Mesenchymal stem cell (in vitro differentiated cells and primary cell): ENCODE results near the gene ALAD.
A peak's percentile ranks its signal among the peaks of the same experiment; 100 is the strongest.

Experiments
- DNase-seq: peaks from one replicate; pipeline ENCODE4 v3.0.0-alpha.2; 2013
- H2AFZ ChIP-seq: one replicate; pipeline ENCODE4 v1.6.1; 2013; ENCODE audit warnings: low read depth, mild to moderate bottlenecking, control low read depth, inconsistent platforms, low read length, moderate library complexity
- H2AK5ac ChIP-seq: 2 replicates; pipeline ENCODE4 v1.6.1; 2013; ENCODE audit warnings: low read length, moderate library complexity, mild to moderate bottlenecking, inconsistent platforms; ENCODE audit not compliant: severe bottlenecking
- H2BK120ac ChIP-seq: one replicate; pipeline ENCODE4 v1.6.1; 2013; ENCODE audit warnings: low read depth, mild to moderate bottlenecking, inconsistent platforms, low read length, moderate library complexity
- H2BK12ac ChIP-seq, 2 experiments: one replicate each; pipeline ENCODE4 v1.6.1; 2013; ENCODE audit warnings: inconsistent platforms in 2 of 2, low read length in 2 of 2, mild to moderate bottlenecking in 2 of 2, moderate library complexity in 2 of 2, control low read depth in 1 of 2
- H2BK15ac ChIP-seq: one replicate; pipeline ENCODE4 v1.6.1; 2013; ENCODE audit warnings: mild to moderate bottlenecking, low read depth, inconsistent platforms; ENCODE audit not compliant: poor library complexity, severe bottlenecking
- H2BK5ac ChIP-seq: 2 replicates; pipeline ENCODE4 v1.6.1; 2013; ENCODE audit warnings: low read depth, mild to moderate bottlenecking, low read length, control low read depth, inconsistent platforms; ENCODE audit not compliant: poor library complexity, severe bottlenecking
- H3K14ac ChIP-seq, 2 experiments: one replicate each; pipeline ENCODE4 v1.6.1; 2013; ENCODE audit warnings: inconsistent platforms in 2 of 2, low read length in 2 of 2, control low read depth in 1 of 2, mild to moderate bottlenecking in 1 of 2, moderate library complexity in 1 of 2
- H3K18ac ChIP-seq, 2 experiments: one replicate each; pipeline ENCODE4 v1.6.1; 2013; ENCODE audit warnings: inconsistent platforms in 2 of 2, low read length in 2 of 2, control low read depth in 1 of 2, low read depth in 1 of 2, mild to moderate bottlenecking in 1 of 2
- H3K23ac ChIP-seq, 2 experiments: one replicate each; pipeline ENCODE4 v1.6.1; 2013; ENCODE audit warnings: inconsistent platforms in 2 of 2, low read length in 2 of 2, mild to moderate bottlenecking in 2 of 2, moderate library complexity in 2 of 2, control low read depth in 1 of 2
- H3K27ac ChIP-seq: 2 replicates; pipeline ENCODE4 v1.5.1; 2013; ENCODE audit warnings: mild to moderate bottlenecking, moderate library complexity, low read length, control low read depth, inconsistent platforms; ENCODE audit not compliant: poor library complexity, severe bottlenecking
- H3K27me3 ChIP-seq, 2 experiments: 2 replicates each; pipeline versions ENCODE4 v1.6.1 to v1.7.0; 2013; ENCODE audit warnings: low read length in 2 of 2, mild to moderate bottlenecking in 2 of 2, moderate library complexity in 2 of 2, control low read depth in 1 of 2, inconsistent platforms in 1 of 2; ENCODE audit not compliant: control insufficient read depth in 1 of 2, insufficient read depth in 1 of 2
- H3K36me3 ChIP-seq, 2 experiments: 2 replicates each; pipeline versions ENCODE4 v1.6.1 to v1.7.0; 2013; ENCODE audit warnings: low read length in 2 of 2, control low read depth in 1 of 2, inconsistent platforms in 1 of 2, low read depth in 1 of 2, mild to moderate bottlenecking in 1 of 2; ENCODE audit not compliant: insufficient read depth in 2 of 2, control insufficient read depth in 1 of 2
- H3K4ac ChIP-seq, 2 experiments: one replicate each; pipeline ENCODE4 v1.6.1; 2013; ENCODE audit warnings: inconsistent platforms in 2 of 2, low read length in 2 of 2, mild to moderate bottlenecking in 2 of 2, moderate library complexity in 2 of 2, control low read depth in 1 of 2, low read depth in 1 of 2
- H3K4me1 ChIP-seq: 2 replicates; pipeline ENCODE4 v1.6.1; 2013; ENCODE audit warnings: low read depth, low read length, control low read depth; ENCODE audit not compliant: control insufficient read depth, insufficient read depth
- H3K4me2 ChIP-seq: 2 replicates; pipeline ENCODE4 v1.6.1; 2013; ENCODE audit warnings: low read length, mild to moderate bottlenecking, inconsistent platforms; ENCODE audit not compliant: poor library complexity, severe bottlenecking
- H3K4me3 ChIP-seq, 2 experiments: 2 replicates each; pipeline versions ENCODE4 v1.5.1 to v1.7.0; 2013; ENCODE audit warnings: low read length in 2 of 2, mild to moderate bottlenecking in 2 of 2, control low read depth in 1 of 2, low read depth in 1 of 2; ENCODE audit not compliant: insufficient read depth in 1 of 2
- H3K79me1 ChIP-seq: replicated peaks from 2 replicates; pipeline ENCODE4 v1.6.1; 2013; ENCODE audit warnings: mild to moderate bottlenecking, control low read depth, low read length, inconsistent platforms; ENCODE audit not compliant: poor library complexity, severe bottlenecking
- H3K9ac ChIP-seq: 2 replicates; pipeline ENCODE4 v1.7.0; 2013; ENCODE audit warnings: mild to moderate bottlenecking, low read length, moderate library complexity
- H3K9me3 ChIP-seq: 2 replicates; pipeline ENCODE4 v1.7.0; 2013; ENCODE audit warnings: mild to moderate bottlenecking, low read length; ENCODE audit not compliant: control insufficient read depth
- H4K8ac ChIP-seq: one replicate; pipeline ENCODE4 v1.6.1; 2013; ENCODE audit warnings: inconsistent platforms, mild to moderate bottlenecking, low read length, moderate library complexity
- H4K91ac ChIP-seq: one replicate; pipeline ENCODE4 v1.6.1; 2013; ENCODE audit warnings: mild to moderate bottlenecking, low read length, inconsistent platforms
- WGBS: methylation state at CpG from one replicate; pipeline ENCODE4 v1.1.7; 2013; ENCODE audit warnings: mixed read lengths; 5-methylcytosine and 5-hydroxymethylcytosine counted together

ALAD gene

GRCh38 chr9:113388833-113389232, 12.3 kb downstream of the ALAD start:
- WGBS: 95% methylated on average over 13 of the region's 13 CpGs

GRCh38 chr9:113387560-113388230, 13.4 kb downstream of the ALAD start:
- no peak overlapping the region for H2AK5ac ChIP-seq
- no peak overlapping the region for H3K9ac ChIP-seq
- H3K4me1 ChIP-seq: peaks cover 11% of the 10 kb centered on the region
- no peak overlapping the region for H2BK5ac ChIP-seq
- no peak overlapping the region for H2BK12ac ChIP-seq
- no peak overlapping the region for H3K4me3 ChIP-seq
- no peaks in the 10 kb centered on the region for H3K9me3 ChIP-seq
- peak overlapping the region; percentile 32 for H3K27ac ChIP-seq
- H3K79me1 ChIP-seq: no peaks in the 10 kb centered on the region
- no peak overlapping the region for H3K4ac ChIP-seq
- 84% methylated on average over 9 of the region's 9 CpGs for WGBS
- H3K23ac ChIP-seq: no peak overlapping the region
- no peak overlapping the region for H4K8ac ChIP-seq
- H2AFZ ChIP-seq: no peak overlapping the region
- no peak overlapping the region for H3K14ac ChIP-seq
- no peak overlapping the region for H3K18ac ChIP-seq
- no peak overlapping the region for H4K91ac ChIP-seq
- no peak overlapping the region for H2BK120ac ChIP-seq
- peaks cover 48 to 68% of the 10 kb centered on the region in 2 experiments for H3K36me3 ChIP-seq
- H2BK15ac ChIP-seq: no peak overlapping the region
- DNase-seq: no peak
- no peak overlapping the region for H3K4me2 ChIP-seq
- H3K27me3 ChIP-seq: no peaks in the 10 kb centered on the region

More at GRCh38 chr9:113388833-113389232, 12.3 kb downstream of the ALAD start:
- Histone ChIP-seq H2BK120ac (no peak overlapping the region), H4K8ac (no peak overlapping the region), H3K4me2 (no peak overlapping the region), H2AFZ (no peak overlapping the region), H3K23ac (no peak overlapping the region), H2AK5ac (no peak overlapping the region), H3K27ac (no peak overlapping the region), H4K91ac (no peak overlapping the region), H3K9me3 (no peaks in the 10 kb centered on the region), H3K4ac (no peak overlapping the region), H3K18ac (no peak overlapping the region), H3K36me3 (peaks cover 53 to 72% of the 10 kb centered on the region in 2 experiments), H2BK12ac (no peak overlapping the region), H3K4me3 (peak overlapping the region in 1 of 2 experiments; percentile 2), H3K4me1 (peaks cover 11% of the 10 kb centered on the region), H2BK15ac (no peak overlapping the region), H3K79me1 (peaks cover under 1% of the 10 kb centered on the region), H3K9ac (no peak overlapping the region), H3K27me3 (no peaks in the 10 kb centered on the region), H2BK5ac (no peak overlapping the region), H3K14ac (no peak overlapping the region)
- DNase-seq: no peak

- Histone ChIP-seq H4K91ac (no peak overlapping the region), H3K4ac (no peak overlapping the region), H2BK5ac (no peak overlapping the region), H3K14ac (no peak overlapping the region), H3K4me1 (peaks cover 11% of the 10 kb centered on the region), H3K23ac (no peak overlapping the region), H3K79me1 (no peaks in the 10 kb centered on the region), H3K9me3 (no peaks in the 10 kb centered on the region), H2BK12ac (no peak overlapping the region), H3K4me2 (no peak overlapping the region), H3K36me3 (peaks cover 44 to 60% of the 10 kb centered on the region in 2 experiments), H2AFZ (no peak overlapping the region), H3K27ac (no peak overlapping the region), H2BK15ac (no peak overlapping the region), H3K4me3 (no peak overlapping the region), H4K8ac (no peak overlapping the region), H3K9ac (no peak overlapping the region), H2AK5ac (peak overlapping the region; percentile 47), H2BK120ac (no peak overlapping the region), H3K18ac (no peak overlapping the region), H3K27me3 (no peaks in the 10 kb centered on the region)
- 94% methylated on average over 4 of the region's 4 CpGs for WGBS
- no peak for DNase-seq
These were observed 14.3 kb downstream of the ALAD start for GRCh38 chr9:113386571-113387393.

- no peak overlapping the region for H3K14ac ChIP-seq
- H3K4me2 ChIP-seq: no peak overlapping the region
- H3K18ac ChIP-seq: no peak overlapping the region
- H3K4ac ChIP-seq: no peak overlapping the region
- no peak overlapping the region for H2AFZ ChIP-seq
- peaks cover 4 to 13% of the 10 kb centered on the region in 2 experiments for H3K36me3 ChIP-seq
- no peak overlapping the region for H3K23ac ChIP-seq
- H2BK5ac ChIP-seq: no peak overlapping the region
- no peak overlapping the region for H4K91ac ChIP-seq
- no peak overlapping the region for H2AK5ac ChIP-seq
- no peaks in the 10 kb centered on the region for H3K79me1 ChIP-seq
- H2BK15ac ChIP-seq: no peak overlapping the region
- H3K27ac ChIP-seq: no peak overlapping the region
- H3K4me1 ChIP-seq: peaks cover 3% of the 10 kb centered on the region
- no peak overlapping the region for H2BK120ac ChIP-seq
- no peak overlapping the region for H3K9ac ChIP-seq
- no peaks in the 10 kb centered on the region for H3K27me3 ChIP-seq
- no peak overlapping the region for H4K8ac ChIP-seq
- H3K4me3 ChIP-seq: no peak overlapping the region
- no peaks in the 10 kb centered on the region for H3K9me3 ChIP-seq
- H2BK12ac ChIP-seq: no peak overlapping the region
- no peak for DNase-seq
- WGBS: over 99% methylated on average over 8 of the region's 8 CpGs
These were observed 19.1 kb downstream of the ALAD start for GRCh38 chr9:113381909-113382411.
